ENCODE measurements around the gene JAG1.

DNA sequence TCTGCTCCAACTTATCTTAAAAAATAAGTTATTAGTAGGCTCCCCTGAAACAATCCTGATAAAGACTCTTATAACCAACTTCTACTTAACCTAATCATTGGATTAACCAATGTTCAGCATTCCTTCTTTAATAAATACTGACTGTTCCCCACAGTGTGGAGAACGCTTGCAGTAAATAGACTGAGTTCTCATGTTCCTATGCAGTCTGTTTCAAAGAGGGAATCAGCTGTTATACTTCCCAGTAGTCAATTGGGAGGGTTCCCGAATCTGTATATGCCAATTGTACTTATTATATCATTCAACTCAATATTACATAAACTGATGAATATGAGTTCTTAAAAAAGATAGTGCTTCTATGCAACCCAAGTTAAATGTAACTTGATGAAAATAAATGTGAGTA, 9.7 kb upstream of the JAG1 start:
- TF ChIP-seq, protein P1, sequence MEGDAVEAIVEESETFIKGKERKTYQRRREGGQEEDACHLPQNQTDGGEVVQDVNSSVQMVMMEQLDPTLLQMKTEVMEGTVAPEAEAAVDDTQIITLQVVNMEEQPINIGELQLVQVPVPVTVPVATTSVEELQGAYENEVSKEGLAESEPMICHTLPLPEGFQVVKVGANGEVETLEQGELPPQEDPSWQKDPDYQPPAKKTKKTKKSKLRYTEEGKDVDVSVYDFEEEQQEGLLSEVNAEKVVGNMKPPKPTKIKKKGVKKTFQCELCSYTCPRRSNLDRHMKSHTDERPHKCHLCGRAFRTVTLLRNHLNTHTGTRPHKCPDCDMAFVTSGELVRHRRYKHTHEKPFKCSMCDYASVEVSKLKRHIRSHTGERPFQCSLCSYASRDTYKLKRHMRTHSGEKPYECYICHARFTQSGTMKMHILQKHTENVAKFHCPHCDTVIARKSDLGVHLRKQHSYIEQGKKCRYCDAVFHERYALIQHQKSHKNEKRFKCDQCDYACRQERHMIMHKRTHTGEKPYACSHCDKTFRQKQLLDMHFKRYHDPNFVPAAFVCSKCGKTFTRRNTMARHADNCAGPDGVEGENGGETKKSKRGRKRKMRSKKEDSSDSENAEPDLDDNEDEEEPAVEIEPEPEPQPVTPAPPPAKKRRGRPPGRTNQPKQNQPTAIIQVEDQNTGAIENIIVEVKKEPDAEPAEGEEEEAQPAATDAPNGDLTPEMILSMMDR (IDR thresholded peaks at IDR 0.05) = no peak
- no peak for TF ChIP-seq POLR2A (IDR thresholded peaks at IDR 0.05)
